Endothelial cell (in vitro differentiated cells): ENCODE results near the gene KCNMA1. TPM values are rescaled to one million over a fixed set of nuclear protein-coding genes. Genes with fewer than 3 reads are reported as not detected.

Experiments used
- DNase-seq: peaks from one replicate; pipeline ENCODE4 v3.0.0; 2021; ENCODE audit warnings: low spot score
- H3K27ac Mint-ChIP-seq: one replicate; pipeline ENCODE4 v1.8.0; 2021; ENCODE audit warnings: mixed read lengths, inconsistent platforms; ENCODE audit not compliant: unreplicated experiment
- H3K27me3 Mint-ChIP-seq: one replicate; pipeline ENCODE4 v1.8.0; 2021; ENCODE audit warnings: mild to moderate bottlenecking, moderate library complexity, mixed read lengths, inconsistent platforms; ENCODE audit not compliant: unreplicated experiment
- H3K36me3 Mint-ChIP-seq: one replicate; pipeline ENCODE4 v1.8.0; 2021; ENCODE audit warnings: mild to moderate bottlenecking, low read depth, mixed read lengths, inconsistent platforms; ENCODE audit not compliant: unreplicated experiment
- H3K4me1 Mint-ChIP-seq: one replicate; pipeline ENCODE4 v1.8.0; 2021; ENCODE audit warnings: mild to moderate bottlenecking, mixed read lengths, inconsistent platforms; ENCODE audit not compliant: unreplicated experiment
- H3K4me3 Mint-ChIP-seq: one replicate; pipeline ENCODE4 v1.8.0; 2021; ENCODE audit warnings: mild to moderate bottlenecking, mixed read lengths, inconsistent platforms; ENCODE audit not compliant: unreplicated experiment
- H3K9me3 Mint-ChIP-seq: one replicate; pipeline ENCODE4 v1.8.0; 2021; ENCODE audit warnings: mixed read lengths, inconsistent platforms; ENCODE audit not compliant: unreplicated experiment
- CTCF ChIP-seq: fragments of 200-600 bp; sonication (generic); IDR thresholded peaks from one replicate; pipeline ENCODE4 v1.5.0; 2021; ENCODE audit warnings: antibody characterized with exemption; ENCODE audit not compliant: unreplicated experiment
- total RNA-seq: library from RNA; stranded (reverse); fragmentation: NEBNext Ultra II Directional; extraction: Animal tissue kit (Norgen Biotek cat#: 25700); gene quantifications from one replicate; pipeline ENCODE4 v1.2.1, GENCODE V29; 2021; ENCODE audit not compliant: unreplicated experiment

The KCNMA1 gene
- total RNA-seq, 1 donor from 2014 or later = 5.1 TPM

GRCh38 chr10:77036993-77037734, 600.4 kb downstream of the KCNMA1 start:
- no peaks in the 10 kb centered on the region for H3K36me3 Mint-ChIP-seq
- H3K4me3 Mint-ChIP-seq = no peak overlapping the region
- no peak overlapping the region for H3K27ac Mint-ChIP-seq
- DNase-seq = peak; percentile 24
- H3K4me1 Mint-ChIP-seq = peaks cover 29% of the 10 kb centered on the region
- no peaks in the 10 kb centered on the region for H3K9me3 Mint-ChIP-seq
- peaks cover 2% of the 10 kb centered on the region for H3K27me3 Mint-ChIP-seq
- peak; percentile 86 for TF ChIP-seq CTCF

GRCh38 chr10:77036276-77036675, 601.3 kb downstream of the KCNMA1 start:
- Mint-ChIP-seq H3K4me1 (peaks cover 29% of the 10 kb centered on the region), H3K27ac (no peak overlapping the region), H3K27me3 (peaks cover 2% of the 10 kb centered on the region), H3K36me3 (no peaks in the 10 kb centered on the region), H3K4me3 (no peak overlapping the region), H3K9me3 (no peaks in the 10 kb centered on the region)
- TF ChIP-seq CTCF = no peak
- DNase-seq = no peak

- Mint-ChIP-seq H3K4me1 (peaks cover 30% of the 10 kb centered on the region), H3K36me3 (no peaks in the 10 kb centered on the region), H3K9me3 (no peaks in the 10 kb centered on the region), H3K27me3 (peaks cover 2% of the 10 kb centered on the region), H3K27ac (no peak overlapping the region), H3K4me3 (no peak overlapping the region)
- no peak for DNase-seq
- TF ChIP-seq CTCF = no peak
Observed at GRCh38 chr10:77034795-77035194, 602.8 kb downstream of the KCNMA1 start.

- Mint-ChIP-seq H3K9me3 (no peaks in the 10 kb centered on the region), H3K36me3 (no peaks in the 10 kb centered on the region), H3K4me1 (peaks cover 30% of the 10 kb centered on the region), H3K27me3 (peaks cover 2% of the 10 kb centered on the region), H3K27ac (no peak overlapping the region), H3K4me3 (no peak overlapping the region)
- TF ChIP-seq CTCF = no peak
- DNase-seq = no peak
Observed at GRCh38 chr10:77034240-77034639, 603.4 kb downstream of the KCNMA1 start.

- no peak overlapping the region for H3K27ac Mint-ChIP-seq
- H3K27me3 Mint-ChIP-seq = peaks cover 2% of the 10 kb centered on the region
- H3K4me1 Mint-ChIP-seq = peaks cover 35% of the 10 kb centered on the region
- no peak overlapping the region for H3K4me3 Mint-ChIP-seq
- TF ChIP-seq CTCF = no peak
- no peaks in the 10 kb centered on the region for H3K36me3 Mint-ChIP-seq
- no peaks in the 10 kb centered on the region for H3K9me3 Mint-ChIP-seq
- DNase-seq = no peak
Observed at GRCh38 chr10:77032188-77032570, 605.4 kb downstream of the KCNMA1 start.
